Forelimb muscle (tissue), 1 donor: ENCODE measurements around the gene RNASE12. TPM values are rescaled to one million over a fixed set of nuclear protein-coding genes. Genes with fewer than 3 reads are reported as not detected.
"Not testable (repeated sequence)": the region's sequence is repeated elsewhere in the genome, so short reads cannot be mapped to it uniquely, and the experiment has no call there.

Source experiments
- DNase-seq: peaks from one replicate; pipeline ENCODE4 v3.0.0-alpha.2; 2013; ENCODE audit warnings: low read depth
- polyA plus RNA-seq: library from polyadenylated mRNA; unstranded; fragments of 120-200 nt; gene quantifications from one replicate; pipeline ENCODE4 v1.2.1, GENCODE V29; 2013; ENCODE audit not compliant: insufficient read length

RNASE12 gene, protein sequence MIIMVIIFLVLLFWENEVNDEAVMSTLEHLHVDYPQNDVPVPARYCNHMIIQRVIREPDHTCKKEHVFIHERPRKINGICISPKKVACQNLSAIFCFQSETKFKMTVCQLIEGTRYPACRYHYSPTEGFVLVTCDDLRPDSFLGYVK
- not detected for polyA plus RNA-seq

DNA sequence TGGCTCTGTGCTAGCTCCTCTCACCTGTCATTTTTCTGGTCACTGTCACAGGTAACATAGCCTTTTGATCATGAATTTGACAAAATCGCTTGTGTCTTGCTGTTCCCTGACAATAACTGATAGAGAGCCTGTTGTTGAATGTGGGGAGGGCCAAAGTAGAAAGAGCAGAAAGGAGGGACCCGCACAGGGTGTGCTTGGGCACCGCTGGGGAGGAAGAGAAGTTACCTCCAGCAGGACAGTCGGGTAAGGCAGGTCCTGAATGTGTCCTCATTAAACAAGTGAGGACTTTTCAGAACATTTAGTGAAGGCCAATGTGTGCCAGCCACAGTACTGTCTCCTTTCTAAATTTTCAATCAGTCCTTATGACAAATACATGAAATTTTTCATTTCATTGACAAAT lies at the start of gene RNASE12:
Gene RNASE12 (minus strand): TSS at position 142 of the 400 bp plus-strand sequence. CDS start 653 bp downstream, outside the sequence.
- DNase-seq, result no peak

DNA sequence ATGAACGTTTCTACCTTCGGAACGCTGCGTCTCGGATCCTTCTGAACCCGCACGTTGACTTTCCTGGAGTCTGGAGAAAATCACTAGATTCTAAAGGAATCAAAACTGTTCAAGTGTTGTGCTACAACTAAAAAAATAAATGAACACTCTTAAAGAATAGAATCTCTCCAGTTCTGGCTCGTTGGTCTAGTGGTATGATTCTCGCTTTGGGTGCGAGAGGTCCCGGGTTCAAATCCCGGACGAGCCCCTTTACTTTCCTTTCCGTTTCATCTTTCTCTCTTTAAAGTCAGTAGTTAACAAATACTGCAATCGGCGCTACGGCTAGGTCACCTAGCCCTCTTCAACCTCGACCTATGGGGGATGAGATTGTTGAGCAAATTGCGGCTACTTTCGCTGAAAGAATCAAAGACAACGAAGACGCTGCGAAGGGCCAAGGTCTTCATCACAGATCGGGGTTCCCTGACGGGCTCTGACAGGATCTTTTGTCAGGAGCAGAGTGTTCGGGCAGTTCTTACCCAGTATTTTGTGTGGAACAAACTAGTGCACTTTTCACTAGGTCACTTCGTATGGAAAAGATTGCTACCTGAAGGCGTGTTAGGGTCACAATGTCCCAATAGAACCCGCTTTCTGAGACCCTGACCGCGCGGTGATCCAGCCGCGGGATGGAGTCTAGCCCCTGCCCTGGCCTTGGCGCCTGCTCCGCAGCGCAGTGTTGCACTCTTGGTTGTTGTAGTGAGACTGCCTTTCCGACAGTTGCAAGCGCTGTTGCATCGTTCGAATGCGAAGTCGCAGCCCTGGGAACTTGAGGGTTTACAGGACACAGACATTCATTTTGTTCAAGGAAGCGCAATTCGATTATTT lies 41.9 kb upstream of the RNASE12 start:
- DNase-seq, result no peak

DNA sequence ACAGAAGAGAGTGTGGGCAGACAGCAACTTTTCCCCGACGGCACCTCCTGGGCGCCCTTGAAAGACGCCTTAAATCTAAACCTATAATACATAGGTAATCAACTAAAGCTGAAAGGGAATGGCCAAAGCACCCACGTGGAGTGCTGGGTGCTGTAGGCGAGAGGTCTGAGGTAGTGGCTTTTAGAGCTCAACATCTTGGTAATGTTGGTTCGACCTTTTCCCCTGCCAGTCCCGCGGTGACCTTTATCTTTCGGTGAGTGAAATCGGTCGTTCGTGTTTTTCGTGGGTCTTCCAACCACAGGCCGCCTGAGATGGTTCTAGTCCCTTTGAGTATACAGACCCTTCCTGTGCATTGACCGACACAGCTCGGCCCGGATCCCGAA lies 41.3 kb upstream of the RNASE12 start:
- no peak for DNase-seq

DNA sequence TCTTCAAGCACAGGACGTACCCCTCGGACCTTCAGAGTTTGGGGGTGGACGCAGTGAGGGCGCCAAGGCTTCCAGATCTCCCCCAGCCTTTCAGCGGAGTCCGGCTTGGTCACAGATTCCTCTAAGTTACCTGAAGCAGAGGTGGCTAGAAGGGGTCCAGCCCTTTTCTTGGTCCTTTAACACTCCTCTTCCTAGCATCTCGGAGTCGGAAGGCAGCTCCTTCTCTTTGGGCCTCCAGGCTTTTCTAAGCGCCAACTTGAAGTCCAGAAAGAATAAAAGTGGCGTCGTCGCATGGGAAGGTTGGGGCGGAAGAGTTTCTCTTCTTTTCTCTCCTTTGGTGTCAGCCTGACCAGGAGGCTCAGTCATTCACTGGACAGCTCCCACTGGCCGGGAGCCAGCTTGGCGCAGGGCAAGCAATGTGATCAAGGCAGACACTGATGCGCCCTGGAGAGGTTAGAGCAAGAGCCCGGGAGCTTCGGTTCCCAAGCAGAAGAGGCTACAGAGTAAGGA lies 40.8 kb upstream of the RNASE12 start:
- DNase-seq, result no peak

DNA sequence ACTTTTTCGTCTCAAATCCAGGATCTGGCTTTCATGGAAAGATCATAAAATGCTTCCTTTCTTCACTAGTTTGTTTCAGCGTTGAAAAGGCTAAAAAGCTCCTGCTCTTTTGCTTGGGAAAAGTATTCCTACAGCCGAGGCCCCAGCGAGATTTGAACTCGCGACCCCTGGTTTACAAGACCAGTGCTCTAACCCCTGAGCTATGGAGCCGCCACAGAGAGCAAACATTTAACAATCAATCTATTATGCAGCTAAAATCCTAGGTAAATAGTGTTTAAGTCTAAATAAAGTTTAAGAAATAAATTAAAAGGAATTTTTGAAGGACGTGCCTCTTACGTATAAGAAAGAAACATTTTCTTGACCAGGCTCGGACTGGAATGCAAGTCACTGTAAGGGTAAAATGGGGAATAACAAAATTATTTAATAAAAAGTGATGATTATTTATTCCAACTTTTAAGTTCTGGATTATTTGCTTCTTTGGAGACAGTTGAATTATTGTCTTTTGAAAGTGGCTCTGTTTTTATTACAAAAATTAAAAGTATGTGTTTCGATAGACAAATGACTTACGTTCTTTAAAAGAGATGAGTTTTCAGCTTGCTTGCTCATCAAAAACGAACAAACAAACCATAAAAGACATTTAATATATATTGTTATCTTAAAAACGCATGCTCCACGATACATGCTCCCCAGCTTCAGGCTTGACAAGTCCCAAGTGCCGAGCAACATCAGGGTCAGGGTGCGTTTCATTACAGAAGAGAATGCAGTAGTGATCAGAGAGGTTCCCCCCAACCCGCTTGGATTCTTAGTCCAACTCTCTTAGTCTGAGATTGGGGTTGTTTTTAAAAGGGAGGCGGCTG lies 40.1 kb upstream of the RNASE12 start:
- DNase-seq, result no peak

DNA sequence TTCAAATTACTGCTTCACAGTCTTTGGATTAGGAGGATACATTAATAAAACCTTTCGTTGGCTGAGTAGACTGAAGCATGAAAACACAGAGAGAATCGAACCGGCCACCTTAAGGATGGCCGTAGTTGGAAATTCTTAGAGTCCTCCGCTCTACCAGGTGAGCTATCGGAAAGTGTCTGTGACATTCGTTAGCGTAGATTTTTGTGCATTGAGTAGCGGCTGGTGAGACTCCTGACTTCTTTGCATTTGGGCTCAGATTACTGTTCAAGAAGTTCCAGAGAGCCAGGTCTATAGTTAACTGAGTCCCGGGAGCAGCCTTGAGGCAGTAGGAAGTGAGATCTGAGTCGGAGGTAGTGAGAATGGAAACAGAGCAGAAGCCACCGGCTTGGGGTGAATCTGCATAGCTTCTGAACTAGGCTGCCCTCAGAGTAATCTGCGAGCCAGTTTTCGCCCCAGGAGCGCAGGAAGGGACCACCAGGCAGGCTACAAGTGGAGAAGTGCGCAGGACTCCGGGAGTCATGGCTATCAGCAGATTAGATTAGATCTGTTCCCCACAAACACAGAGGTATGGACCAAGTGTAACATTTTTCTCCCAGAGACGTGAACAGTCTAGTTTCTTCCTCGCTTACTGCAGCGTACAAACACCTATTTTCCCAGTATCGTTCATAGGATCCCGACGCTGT lies 39.3 kb upstream of the RNASE12 start:
- DNase-seq, result no peak

DNA sequence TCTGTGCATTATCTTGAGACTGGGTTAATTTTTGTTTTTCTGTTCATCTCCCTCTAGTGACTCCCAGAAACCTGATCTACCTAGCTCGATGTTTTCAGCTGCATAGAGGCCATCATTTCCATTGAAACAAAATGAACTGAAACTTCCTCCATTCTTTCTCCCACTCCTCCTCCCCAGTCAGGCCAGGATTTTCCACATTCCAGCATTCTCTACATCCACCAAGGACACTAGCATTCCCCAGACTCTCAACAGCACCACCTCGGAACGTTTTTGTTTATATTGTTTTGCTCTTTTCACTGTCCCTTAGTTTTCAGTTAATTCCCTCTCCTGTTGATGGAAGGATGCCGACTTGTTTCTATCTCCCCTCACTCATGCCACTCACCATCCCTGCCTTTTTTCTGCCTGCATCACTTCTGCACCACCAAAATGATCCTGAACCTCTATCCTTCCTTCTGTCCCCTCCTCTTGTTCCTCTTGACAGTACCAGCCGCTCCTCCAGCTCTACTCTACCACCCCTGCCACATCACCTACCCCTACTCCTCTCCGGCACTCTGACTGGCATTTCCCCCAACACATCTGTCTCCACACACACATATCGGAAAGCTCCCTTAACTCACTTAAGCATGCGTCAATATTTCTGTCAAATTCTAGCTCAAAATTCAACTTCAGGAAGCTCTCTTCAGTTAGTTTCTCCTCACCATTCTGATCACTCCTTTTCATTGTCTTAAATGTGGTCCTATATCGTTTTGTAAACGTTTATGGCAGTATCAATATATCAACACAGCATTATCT lies 37.1 kb upstream of the RNASE12 start:
- no peak for DNase-seq

DNA sequence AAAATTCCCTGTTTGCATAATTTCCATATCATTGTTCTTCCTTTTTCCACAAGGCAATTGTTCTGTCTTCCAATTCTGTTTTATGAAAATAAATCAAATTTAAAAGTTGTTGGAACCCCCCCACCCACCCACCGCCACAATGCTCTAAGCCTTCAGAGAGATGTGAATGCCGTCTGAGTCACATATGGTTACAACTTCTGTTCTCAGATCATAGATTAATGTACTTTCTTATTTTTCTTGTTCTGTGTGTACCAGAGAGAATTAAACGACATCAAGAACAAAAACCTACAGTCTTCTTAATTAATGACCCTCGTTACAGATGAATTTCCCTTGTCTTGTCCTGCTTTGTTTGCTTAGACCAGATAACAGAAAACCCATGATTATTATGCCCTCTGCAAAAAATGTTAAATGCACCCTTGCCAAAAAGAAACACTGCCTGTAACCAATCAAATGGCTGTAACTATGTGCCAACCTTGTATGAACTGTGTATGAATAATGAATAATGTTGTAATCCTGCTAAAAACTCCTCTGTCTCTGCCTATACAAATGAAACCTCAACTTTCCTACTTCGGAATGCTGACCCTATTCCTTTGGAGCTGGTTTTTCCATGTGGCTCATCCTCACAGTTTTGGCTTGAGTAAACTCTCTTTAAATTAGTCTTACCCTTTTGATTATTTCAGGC lies 36.3 kb upstream of the RNASE12 start:
- no peak for DNase-seq

DNA sequence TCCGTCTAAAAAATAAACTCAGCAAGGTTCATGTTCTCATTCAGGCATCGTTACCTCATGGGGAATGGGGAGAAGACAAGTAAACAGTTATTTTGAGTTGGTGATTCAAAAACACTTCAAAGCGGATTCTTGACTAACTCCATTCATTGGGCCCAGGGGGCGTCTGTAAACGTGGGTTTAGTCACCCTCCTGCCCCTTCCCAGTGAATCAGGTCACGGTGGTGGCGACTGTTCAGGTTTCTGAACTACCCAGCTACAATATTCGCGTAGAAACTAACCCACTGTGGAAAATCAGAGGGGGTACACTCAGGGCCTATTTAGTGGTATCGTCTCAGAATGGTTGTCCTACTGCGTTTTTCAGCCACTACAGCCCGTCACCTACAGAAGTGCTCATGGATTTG lies 35.1 kb upstream of the RNASE12 start:
- DNase-seq, result no peak

DNA sequence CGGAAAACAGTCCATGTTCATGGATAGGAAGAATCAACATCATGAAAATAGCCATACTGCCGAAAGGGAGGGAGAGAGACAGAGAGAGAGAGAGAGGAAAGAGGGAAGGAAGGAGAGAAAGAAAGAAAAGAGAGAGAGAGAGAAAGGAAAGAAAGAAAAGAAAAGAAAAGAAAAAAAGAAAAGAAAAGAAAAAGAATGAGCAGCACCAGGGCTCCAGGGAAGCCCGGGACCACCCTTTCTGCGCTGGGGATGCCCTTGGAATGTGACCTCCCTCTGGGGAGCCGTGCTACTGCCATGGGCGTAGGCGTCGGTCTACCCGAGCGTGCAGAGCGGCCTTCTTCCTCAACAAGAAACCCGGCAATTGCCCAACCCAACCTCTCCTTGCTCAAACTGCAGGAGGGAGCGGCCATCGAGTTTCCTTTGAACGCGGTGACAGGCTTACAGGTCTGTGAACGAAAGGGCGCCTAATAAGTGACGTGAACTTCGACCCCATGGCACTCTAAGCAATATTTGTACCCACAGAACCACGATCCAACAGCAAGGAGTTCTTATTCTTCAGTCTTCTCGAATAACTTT lies 33.4 kb upstream of the RNASE12 start:
- DNase-seq, result no peak

DNA sequence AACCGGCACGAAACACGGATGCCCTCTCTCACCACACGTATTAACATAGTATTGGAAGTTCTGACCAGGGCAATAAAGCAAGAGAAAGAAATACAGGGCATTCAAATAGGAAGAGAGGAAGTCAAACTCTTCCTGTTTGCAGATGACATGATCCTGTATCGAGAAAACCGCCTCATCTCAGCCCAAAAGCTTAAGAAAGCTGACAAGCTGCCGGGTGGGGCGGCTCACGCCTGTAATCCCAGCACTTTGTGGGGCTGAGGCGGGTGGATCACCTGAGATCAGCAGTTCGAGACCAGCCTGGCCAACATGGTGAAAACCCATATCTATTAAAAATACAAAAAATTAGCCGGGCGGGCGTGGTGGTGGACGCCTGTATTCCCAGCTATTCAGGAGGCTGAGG lies 32.6 kb upstream of the RNASE12 start:
- no peak for DNase-seq

DNA sequence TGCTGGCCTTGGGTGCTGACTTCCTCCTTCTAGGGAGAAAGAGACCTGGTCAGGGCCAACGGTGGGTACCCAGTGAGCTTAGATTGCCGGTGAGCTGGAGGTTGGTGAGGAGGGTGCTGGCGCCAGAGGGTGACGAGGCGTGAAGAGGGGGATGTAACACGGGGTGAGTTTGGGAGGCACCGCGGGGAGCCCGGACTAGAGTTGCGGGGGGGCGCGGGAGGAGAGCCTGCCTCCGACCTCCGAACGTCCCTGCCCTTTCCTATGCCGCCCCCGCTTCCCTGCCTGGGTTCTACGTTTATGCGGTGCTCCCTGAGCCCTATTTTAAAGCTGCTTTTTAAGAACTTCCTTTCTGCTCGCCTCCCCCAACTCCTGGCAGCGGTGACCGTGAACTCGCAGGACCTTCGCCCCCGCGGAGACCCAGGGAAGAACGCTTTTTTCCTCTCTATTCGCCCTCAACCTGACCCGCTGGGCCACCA lies 31.7 kb upstream of the RNASE12 start:
- DNase-seq, result no peak

DNA sequence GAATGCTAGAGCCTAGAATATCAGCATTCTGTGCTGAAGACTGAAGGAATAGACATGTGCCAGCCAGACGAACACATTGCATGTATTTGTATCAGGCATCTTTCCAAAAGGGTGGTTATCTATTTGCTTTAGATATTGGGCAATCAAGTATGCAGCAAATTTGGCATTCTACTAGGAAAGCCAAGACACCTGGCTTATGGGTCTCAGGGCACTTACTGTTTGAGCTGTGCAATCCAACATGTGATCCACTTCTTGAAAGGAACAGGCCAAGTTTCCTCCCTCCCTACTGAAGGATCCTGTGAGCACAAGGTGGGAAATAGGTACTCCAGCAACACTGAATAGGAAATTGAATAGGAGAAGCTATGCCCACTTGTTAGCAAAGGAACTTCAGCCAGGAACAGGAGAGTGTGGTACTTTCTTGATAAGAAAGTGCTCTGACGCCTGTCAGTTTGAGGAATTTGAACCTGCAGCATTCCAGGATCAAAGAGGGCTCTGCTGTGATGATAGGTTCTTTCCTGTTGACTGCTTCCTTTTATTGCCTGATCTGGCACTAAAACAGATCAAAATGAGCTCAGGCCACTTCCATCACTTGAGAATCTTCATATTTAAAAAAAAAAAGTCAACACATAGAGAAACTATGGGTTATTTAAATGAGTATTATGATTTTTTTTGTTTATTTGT lies 29.8 kb upstream of the RNASE12 start:
- no peak for DNase-seq

DNA sequence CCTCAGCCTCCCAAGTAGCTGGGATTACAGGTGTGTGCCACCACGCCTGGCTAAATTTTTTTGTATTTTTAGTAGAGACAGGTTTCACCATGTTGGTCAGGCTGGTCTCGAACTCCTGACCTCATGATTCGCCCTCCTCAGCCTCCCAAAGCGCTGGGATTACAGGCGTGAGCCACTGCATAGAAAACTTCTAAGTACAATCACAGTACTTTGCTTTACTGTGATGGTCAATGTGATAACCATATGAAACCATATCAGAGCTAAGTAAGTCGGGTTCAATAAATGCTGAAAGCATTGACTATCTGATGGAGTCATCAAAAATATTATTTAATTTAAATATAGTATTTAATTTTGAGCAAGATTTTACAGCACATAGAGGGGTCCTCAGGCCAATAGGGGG lies 28.5 kb upstream of the RNASE12 start:
- DNase-seq, result not testable (repeated sequence)

DNA sequence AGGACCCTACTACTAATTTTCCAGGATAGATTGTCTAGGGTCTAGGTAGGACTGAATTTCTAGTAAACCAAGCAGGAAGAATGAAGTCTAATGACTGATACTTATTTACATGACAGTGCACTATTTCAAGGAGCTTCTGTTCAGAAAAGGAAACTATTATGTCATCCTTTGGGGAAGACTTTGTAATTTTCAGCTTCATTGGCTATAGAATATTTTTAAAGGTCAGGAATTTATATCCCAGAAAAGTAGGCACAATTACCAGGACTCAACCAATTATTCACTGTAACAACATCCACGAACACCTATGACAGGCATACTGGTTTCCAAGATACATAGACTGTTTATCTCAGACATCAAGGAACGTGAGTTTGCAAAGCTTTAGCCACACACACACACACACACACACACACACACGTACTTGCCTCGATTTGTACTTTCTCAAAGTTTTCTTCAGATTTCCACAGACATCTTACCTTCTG lies 27.1 kb upstream of the RNASE12 start:
- DNase-seq, result no peak

DNA sequence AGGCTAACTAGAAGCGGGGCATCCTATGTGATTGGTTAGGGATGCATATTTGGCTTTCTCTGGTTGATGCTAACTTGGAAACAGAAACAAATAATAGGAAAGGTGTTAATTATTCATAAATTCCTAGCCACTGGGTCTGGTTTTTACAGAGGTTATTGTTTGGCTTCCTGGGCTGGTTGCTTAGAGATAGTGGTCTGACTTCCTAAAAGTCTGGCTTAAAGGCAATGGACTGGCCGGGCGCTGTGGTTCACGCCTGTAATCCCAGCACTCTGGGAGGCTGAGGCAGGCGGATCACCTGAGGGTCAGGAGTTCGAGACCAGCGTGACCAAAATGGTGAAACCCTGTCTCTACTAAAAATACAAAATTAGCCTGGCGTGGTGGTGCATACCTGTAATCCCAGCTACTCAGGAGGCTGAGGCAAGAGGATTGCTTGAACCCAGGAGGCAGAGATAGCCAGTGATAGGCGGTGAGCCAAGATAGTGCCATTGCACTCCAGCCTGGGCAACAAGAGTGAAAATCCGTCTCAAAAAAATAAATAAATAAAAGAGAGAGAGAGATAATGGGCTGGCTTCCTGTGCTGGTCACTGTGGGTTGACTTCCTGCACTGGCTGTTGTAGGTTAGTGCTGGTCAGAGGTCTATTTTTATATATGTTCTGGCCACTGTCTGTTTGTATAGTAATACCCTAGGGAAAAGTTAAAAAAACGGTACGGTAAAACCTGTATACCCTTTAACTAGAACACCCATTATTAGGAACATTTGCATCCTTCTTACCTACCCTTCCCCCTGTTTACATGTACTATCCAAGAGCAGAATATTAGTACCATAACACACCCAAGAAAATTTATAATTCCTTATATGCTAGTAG lies 26.2 kb upstream of the RNASE12 start:
- no peak for DNase-seq

DNA sequence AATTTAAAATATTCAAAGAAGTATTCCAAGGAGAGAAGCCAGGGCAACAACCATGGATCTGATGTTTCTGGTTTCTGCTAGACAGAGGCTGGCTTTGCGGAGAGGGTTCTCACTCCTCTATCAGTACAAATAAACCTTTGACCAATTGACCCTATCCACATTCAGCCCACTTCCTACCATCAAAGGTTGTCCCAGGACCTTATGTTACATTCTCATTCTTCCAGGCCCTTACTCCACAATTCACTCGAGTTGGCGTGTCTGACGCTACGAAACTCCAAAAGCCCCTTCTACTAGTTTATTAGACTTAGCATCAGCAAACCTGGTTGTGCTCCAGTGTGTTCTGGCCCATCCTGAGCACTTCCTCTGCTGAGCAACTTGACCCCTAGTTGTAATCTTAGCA lies 24.8 kb upstream of the RNASE12 start:
- DNase-seq, result no peak
